GM19324 (cell line): ENCODE data around the gene CNDP2.

Source experiments
- ATAC-seq: cut with Tn5 transposase; IDR thresholded peaks from one replicate; pipeline ENCODE4 v1.9.1; 2021; ENCODE audit warnings: mild to moderate bottlenecking, moderate library complexity; ENCODE audit not compliant: unreplicated experiment, low FRiP score

Gene CNDP2

DNA sequence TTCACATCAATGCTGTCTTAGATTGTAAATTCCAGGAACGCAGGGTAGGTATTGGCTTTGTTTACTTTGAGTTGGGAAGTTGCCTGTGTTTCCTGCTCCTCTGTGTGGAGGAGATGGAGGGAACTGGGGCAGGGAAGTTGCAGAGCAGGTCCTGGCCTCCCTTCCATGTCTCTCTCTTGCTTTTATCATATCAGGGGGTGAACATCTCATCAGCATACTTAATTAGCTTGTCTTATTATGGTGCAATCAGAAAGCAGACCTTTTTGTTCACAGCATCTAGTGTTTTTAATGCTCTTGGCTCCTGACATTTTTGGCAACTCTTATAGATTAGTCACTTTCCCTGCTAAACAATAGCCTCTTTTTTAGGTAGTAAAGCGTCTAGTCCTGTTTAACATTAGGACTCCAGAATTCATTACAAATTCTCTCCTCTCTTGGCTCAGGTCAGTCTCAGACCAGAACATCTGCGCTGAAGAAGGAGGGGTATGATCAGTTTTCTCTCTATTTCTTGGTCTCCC is 27.6 kb upstream of the CNDP2 start:
- no peak for ATAC-seq

GRCh38 chr18:74472312-74472711 is 23.9 kb upstream of the CNDP2 start:
- ATAC-seq = no peak

- ATAC-seq = no peak
These were observed 22.1 kb upstream of the CNDP2 start for GRCh38 chr18:74473976-74474640.

GRCh38 chr18:74476140-74476539 is 20.0 kb upstream of the CNDP2 start:
- ATAC-seq = no peak

- ATAC-seq = no peak
These were observed 18.4 kb upstream of the CNDP2 start for GRCh38 chr18:74477771-74478170.

DNA sequence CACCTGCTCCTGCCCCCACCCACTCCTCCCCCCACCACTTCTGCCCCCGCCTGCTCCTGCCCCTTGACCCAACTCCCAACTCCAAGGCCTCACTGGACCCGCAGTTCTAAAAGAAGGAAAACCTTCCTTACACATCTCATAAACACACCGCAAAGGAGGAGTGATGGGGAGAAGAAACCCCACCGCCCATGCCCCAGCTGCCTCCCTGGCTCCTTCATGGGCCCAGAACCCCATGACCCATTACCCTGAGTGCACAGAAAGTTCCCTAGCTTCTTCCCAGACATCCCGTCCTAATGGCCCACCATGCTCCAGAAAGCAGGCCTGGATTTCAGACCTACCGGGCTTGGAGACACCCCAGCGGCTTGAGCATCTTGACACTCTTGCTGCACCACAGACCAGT is 17.8 kb upstream of the CNDP2 start:
- ATAC-seq = no peak

GRCh38 chr18:74478880-74479279 is 17.3 kb upstream of the CNDP2 start:
- no peak for ATAC-seq

DNA sequence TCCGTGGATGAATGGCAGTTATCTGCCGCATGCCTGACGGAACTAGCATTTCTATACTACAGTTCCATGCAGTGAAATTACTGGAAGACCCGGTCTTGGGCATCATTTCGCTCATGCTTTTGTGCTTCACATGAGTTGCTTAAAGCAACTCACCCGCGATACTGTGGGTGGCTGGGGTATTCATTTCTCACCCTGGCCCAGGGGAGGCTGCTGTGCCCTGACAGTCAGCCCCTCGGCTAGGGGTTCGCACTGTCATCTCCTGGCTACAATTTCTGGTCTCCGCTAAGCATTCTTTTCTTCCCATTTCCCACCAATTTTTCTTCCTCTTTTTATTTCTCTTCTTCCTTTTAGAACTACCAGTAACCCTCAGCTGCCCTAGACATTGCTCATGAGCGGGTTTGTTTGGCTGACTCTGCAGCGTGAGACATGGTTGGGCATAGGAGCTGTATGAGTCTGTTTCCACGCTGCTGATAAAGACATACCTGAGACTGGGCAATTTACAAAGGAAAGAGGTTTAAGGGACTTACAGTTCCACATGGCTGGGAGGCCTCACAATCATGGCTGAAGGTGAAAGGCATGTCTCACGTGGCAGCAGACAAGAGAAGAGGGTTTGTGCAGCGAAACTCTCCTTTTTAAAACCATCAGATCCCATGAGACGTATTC is 16.5 kb upstream of the CNDP2 start:
- ATAC-seq = no peak

DNA sequence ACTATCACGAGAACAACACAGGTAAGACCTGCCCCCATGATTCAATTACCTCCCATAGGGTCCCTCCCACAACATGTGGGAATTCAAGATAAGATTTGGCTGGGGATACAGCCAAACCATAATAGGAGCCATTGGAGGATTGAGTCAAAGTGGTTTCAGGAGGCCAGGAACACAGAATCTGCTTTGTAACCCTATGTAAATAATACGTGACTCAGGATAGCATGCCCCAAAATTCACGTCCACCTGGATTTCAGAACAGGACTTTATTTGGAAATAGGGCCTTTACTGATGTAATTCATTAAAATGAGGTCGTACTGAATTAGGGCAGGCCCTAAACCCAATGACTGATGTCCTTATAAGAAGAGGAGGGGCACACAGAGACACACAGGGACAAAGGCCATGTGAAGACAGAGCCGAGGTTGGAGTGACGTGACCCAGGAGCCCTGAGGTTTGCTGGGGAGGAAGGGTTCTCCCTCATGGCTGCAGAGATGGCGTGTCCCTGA is 16.0 kb upstream of the CNDP2 start:
- no peak for ATAC-seq

- no peak for ATAC-seq
These were observed 13.5 kb upstream of the CNDP2 start for GRCh38 chr18:74482697-74483096.

- ATAC-seq = no peak
These were observed 9.9 kb upstream of the CNDP2 start for GRCh38 chr18:74486119-74486849.

DNA sequence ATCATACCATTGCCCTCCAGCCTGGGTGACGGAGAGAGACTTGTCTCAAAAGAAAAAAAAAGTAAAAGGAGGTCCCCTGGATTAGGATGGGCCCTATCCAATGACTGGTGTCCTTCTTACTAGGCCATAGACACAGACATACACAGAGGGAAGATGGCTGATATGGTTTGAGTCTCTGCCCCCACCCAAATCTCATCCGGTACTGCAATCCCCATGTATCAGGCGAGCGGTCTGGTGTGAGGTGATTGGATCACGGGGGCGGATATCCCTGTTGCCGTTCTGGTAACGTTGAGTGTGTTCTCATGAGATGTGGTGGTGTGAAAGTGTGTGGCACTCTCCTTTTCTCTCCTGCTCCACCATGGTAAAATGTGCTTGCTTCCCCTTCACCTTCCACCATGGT is 7.8 kb upstream of the CNDP2 start:
- no peak for ATAC-seq

GRCh38 chr18:74488864-74489263 is 7.3 kb upstream of the CNDP2 start:
- ATAC-seq = no peak

DNA sequence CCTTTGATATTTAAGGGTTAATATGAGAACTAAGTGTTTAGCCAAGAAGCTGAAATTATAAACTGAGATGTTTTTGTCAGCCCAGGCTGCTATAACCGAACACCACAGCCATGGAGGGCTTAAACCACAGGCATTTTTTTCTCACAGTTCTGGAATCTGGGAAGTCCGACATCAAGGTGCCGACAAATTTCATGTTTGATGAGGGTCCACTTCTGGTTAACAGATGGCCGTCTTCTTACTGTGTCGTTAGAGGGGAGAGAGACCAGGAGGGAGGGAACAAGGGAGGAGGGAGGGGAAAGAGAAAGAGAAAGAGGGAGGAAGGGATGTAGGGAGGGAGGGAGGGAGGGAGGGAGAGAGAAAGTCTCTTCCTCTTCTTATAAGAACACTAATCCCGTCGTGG is 6.5 kb upstream of the CNDP2 start:
- no peak for ATAC-seq

DNA sequence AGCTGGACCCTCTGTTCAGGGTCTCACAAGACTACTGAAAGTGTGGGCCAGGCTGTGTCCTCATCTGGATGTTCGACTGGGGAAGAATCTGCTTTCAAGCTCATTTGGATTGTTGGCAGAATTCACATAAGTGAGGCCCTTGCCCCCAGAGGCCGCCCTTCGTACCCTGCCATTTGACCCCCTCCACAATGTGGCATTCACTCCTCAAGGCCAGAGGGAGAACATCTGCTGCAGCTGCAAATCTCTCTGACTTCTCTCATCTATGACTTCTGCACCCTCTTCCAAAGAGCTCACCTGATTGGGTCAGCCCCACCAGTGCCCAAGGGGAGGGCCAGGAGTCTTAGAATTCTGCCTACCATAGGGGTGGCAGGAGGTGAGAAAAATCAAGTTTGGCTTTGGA is 3.9 kb upstream of the CNDP2 start:
- no peak for ATAC-seq

DNA sequence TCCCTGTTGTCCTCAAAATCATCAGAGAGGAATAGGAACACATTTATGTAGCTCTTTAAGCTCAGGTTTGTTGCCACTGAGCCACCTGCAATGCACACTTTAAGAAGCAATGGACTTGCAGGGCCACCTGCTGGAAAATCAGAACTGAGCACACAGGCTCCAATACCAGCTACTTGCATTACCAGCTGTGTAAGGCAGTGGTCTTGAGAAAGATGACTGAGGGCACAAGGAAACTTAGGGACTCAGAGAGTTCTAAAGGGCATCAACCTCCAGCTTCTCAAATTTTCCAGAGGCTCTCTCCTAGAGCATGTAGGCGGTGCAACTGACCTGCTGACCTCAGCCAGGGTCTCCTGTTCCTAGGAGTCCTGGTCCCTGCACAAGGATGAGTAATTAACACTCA is 2.5 kb upstream of the CNDP2 start:
- no peak for ATAC-seq

DNA sequence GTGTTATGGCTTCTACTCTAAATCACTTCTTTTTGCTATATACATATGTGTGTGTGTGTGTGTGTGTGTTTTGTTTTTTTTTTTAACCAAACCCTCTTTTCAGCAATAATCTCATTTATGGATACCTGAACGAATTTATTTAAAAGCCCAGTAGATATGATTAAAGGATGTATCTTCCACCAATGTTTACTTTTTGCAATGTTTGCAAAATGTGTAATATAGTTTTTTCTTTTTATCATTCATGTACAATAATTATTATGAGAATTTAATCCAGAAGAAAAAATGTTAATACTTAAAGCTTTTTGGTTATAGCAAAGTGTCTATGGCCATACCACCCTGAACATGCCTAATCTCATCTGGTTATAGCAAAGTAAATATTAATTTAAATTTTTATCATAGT is 1.6 kb upstream of the CNDP2 start:
- ATAC-seq = no peak

- ATAC-seq = peak; percentile 30
These were observed 553 bp downstream of the CNDP2 start for GRCh38 chr18:74496508-74497323.

- ATAC-seq = no peak
These were observed 1.1 kb downstream of the CNDP2 start for GRCh38 chr18:74497324-74497676.

- no peak for ATAC-seq
These were observed 1.6 kb downstream of the CNDP2 start for GRCh38 chr18:74497778-74498177.
